NCI-H748 (cell line): Measurements from ENCODE around the gene SMIM5.
A peak's percentile ranks its signal among the peaks of the same experiment; 100 is the strongest.
"Not testable (repeated sequence)": the region's sequence is repeated elsewhere in the genome, so short reads cannot be mapped to it uniquely, and the experiment has no call there.

Source experiments
- DNase-seq: peaks from one replicate; lab custom pipeline; 2025; ENCODE audit not compliant: unreplicated experiment; lab: John Stamatoyannopoulos, UW

SMIM5 gene

GRCh38 chr17:75624021-75624420 is 9.2 kb upstream of the SMIM5 start:
- no peak for DNase-seq

DNA sequence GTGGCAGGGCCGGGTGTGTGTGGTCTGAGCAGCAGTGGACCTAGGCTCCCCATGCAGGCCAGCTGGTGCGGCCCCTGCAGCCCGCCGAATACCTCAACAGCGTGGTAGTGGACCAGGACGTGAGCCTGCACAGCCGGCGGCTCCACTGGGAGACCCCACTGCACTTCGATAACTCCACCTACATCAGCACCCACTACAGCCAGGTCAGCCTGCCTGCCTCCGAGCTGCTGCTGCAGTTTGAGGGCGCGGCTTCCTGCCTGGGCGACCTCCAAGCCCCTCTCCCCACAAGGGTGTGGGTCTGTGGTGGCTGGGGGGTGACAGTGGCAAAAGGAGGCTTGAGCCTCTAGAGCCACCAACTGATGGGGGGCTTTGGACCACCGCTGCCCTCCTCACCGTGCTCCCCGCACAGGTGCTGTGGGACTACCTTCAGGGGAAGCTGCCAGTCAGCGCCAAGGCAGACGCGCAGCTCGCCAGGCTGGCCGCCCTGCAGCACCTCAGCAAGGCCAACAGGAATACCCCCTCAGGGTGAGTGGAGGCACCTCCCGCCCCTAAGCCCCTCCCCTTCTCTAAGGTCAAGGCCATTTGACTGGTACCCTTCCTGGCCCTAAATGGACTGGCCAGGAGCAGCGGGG is 8.4 kb upstream of the SMIM5 start:
- DNase-seq: no peak

DNA sequence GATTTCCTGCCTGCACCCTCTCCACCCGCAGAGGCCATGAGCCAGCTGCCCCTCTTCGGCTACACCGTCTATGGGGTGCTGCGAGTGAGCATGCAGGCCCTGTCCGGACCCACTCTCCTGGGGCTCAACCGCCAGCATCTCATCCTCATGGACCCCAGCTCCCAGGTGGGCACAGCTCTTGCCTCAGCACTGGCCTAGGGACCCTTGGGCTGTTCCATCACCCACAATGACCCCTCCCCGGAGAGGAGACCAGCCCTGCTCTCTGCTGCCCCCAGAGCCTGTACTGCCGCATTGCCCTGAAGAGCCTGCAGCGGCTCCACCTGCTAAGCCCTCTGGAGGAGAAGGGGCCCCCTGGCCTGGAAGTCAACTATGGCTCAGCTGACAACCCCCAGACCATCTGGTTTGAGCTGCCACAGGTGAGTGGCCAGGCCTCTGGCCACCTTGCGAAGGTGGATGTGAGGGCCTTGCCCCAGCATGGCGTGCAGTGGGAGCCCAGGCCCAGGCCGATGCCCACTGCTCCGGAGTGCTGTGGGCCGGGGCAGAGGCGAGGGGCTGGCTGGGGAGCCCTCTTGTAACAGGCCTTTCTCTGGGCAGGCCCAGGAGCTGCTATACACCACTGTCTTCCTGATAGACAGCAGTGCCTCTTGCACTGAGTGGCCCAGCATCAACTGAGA is 7.3 kb upstream of the SMIM5 start:
- peak; percentile 4 for DNase-seq

GRCh38 chr17:75626496-75627038 is 6.7 kb upstream of the SMIM5 start:
- DNase-seq: no peak

DNA sequence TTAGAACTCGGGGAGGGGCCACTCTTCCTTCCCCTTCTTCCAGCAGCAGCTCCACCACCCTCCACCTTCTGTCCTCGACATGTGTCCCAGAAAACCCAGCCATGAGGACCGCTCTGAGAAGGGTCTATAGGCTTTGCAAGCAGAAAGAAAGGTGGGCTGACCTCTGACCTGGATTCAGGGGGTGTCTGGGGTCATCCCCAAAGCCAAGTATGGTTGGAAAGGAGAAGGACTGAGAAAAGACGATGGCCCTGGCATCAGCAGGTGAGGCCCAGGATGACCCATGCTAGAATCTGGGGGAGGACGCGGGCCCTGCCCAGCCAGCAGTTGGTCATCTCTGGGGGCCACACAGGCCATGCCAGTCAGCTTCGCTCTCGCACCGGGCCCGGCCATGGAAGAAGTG is 6.1 kb upstream of the SMIM5 start:
- DNase-seq: no peak

DNA sequence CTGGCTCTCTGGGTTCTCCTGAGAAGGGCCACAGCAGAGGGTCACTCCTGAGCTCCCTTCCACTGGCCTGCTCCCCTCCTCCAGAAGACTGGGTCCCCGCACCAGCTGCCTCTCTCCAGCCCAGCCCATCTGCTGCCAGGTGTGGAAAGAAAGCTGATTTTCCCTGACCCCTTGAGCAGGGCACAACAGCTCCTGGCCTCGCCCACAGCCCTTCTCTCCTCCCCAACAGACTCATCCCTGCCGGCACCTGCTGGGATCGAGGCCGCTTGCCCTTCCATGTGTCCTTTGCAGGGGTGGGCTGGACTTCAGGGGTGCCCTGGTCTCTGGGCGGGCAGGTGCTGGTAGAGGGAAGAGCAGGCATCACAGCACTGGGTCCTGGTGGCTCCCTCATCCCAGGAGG is 4.8 kb upstream of the SMIM5 start:
- DNase-seq: no peak

- DNase-seq: no peak
Measured at GRCh38 chr17:75629157-75629556, 4.1 kb upstream of the SMIM5 start.

DNA sequence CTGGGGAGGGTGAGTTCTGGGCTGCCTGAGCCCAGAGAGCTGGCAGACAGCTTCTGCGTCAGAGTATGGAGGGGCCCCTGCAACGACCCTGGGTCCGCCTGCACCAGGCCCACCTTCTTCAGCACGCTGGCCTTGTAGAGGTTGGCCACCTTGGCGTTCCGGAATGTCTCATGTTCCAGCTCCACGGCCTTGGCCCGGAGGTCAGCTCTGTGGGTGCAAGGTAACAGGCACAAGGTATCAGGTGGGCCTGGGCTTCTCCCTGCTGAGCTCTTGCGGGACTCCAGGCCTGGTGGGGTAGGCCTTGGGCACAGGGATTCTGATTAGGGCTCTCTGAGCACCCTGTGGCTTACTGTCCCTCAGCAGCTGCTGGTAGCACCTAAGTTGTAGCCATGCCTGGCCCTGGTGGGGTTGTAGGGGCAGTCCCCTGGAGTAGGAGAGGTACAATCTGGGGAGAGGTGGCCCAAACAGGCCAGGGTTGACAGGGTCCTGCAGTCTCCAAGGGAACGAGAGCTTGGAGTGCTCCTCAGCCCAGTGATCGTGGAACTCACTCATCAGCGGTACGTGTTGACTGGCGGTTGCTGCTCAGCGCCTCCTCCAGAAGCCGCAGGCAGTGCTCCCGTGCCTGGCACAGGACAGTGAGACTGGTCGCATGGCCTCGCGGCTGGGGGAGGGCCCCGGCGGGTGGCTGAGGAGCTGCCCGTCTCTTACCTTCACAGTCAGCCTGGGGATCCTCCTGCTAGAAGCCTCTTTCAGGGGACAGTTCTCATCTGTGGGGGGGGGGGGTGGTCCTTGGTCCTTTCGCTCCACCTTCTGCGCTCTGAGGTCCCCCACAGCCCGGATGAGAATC is 2.9 kb upstream of the SMIM5 start:
- no peak for DNase-seq

DNA sequence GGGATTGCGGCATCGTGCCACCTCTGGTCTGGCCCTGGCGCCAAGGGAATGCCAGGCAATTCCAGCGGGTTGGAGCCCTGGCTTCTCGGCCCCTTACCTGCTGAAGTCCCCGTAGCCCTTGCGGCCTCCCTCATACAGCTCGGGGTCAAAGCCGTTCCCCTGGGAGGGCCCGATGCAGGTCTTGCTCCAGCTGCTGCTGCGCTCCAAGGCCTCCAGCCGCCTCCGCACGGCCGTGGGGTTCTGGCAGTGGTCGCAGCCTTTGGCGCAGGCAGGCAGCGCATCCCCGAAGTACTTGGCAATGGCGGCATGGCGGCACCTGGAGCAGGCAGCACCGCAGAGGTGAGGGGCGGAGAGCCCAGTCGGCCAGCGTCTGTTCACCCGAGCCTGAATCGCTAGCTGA is 1.9 kb upstream of the SMIM5 start:
- no peak for DNase-seq

DNA sequence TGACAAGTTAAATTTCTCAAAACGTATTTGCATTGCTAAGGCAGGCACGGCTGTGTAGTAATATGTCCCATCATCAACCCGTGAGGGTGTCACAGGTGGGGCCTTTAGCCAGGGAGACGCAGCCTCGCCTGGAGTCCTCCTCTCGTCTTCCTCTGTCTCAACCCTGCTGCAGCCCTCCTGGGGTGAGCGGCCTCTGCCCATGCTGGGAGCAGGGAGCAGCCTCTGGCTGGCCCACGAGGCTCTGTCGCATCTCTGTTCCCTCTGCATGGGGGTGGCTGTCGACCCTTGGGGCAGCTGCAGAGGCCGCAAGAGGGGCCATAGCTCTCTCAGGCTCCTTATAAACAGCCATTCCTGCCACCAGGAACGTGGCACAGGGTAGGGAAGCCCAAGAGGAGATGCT is 806 bp upstream of the SMIM5 start:
- no peak for DNase-seq

DNA sequence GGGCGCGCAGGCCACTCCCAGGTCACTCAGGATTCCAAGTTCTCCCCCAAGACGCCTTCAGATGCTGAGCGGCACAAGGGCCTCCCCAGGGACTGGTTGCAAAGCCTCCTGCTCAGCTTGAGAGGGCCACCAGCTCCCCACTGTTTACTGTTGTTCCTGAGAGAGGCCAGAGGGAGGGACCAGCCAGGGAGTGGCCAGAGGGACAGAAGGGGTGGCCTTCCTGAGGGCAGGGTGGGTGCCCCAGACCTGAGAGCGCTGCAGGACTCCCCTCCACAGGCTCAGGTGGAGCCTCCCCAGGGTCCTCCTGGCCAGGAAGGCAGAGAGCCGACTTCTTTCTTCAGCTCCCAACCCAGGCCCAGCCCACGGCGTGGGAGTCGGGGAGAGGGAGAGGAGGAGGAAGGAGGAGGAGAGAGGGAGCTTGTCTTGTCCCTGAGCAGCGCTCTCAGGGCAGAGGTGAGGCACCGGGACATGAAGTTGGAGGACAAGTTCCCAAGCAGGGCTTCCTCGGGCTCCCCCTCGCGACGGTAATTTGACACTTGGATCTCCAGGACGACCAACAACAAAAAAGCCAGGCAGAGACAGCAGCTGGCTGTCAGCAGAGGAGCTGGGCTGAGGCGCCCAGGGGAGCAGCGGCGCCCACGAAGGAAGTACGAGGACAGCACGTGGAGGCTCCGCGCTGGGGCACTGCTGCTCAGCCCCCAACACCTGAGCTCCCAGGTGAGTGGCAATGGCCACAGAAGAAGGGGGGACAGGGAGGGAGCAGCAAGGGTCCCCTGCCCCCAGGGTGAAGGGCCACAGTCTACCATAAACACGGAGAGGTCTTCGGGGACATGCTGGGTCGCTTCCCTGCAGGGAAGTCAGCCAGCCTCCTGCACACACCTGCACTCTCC is 497 bp downstream of the SMIM5 start:
- peak; percentile 83 for DNase-seq

GRCh38 chr17:75634376-75634740 is 1.1 kb downstream of the SMIM5 start:
- no peak for DNase-seq

- no peak for DNase-seq
Measured at GRCh38 chr17:75634754-75635609, 1.7 kb downstream of the SMIM5 start.

GRCh38 chr17:75635610-75636202 is 2.5 kb downstream of the SMIM5 start:
- DNase-seq: no peak

GRCh38 chr17:75636381-75637142 is 3.3 kb downstream of the SMIM5 start:
- DNase-seq: no peak

- DNase-seq: no peak
Measured at GRCh38 chr17:75637143-75637538, 3.9 kb downstream of the SMIM5 start.

DNA sequence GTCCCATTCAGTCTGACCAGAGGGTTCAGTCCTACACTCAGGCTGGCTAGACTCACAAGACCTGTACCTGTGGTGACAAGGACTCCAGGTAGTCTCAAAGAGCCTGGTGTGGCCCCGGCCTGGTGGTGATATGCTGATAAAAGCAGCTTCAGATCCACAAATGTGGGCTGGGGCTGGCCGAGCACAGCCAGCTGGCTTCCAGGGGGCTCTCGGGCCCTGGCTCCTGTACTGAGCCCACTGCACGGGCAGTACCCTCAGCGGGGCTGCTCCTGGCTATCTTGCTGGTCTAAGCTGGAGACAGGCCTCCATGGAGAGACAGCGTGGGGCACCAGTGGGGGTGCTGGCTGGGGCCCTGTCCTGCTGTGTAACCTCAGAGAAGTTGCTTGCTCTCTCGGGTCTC is 4.3 kb downstream of the SMIM5 start:
- no peak for DNase-seq

- DNase-seq: not testable (repeated sequence)
Measured at GRCh38 chr17:75638039-75638438, 4.8 kb downstream of the SMIM5 start.

- no peak for DNase-seq
Measured at GRCh38 chr17:75638893-75639292, 5.7 kb downstream of the SMIM5 start.
